HG03565 (cell line): ENCODE data around the gene HOXB4.

Source experiments
- ATAC-seq: cut with Tn5 transposase; IDR thresholded peaks from one replicate; pipeline ENCODE4 v1.9.1; 2021; ENCODE audit warnings: mild to moderate bottlenecking, moderate library complexity; ENCODE audit not compliant: unreplicated experiment

Gene HOXB4

GRCh38 chr17:48590607-48591161 lies 12.5 kb upstream of the HOXB4 start:
- no peak for ATAC-seq

- ATAC-seq = no peak
These were observed 11.9 kb upstream of the HOXB4 start, which contains the start of gene HOXB3 for GRCh38 chr17:48589831-48590606. Gene HOXB3 (minus strand): TSS chr17:48590241. CDS start chr17:48552474, 37,767 bp downstream.

GRCh38 chr17:48589060-48589830 lies 11.1 kb upstream of the HOXB4 start:
- no peak for ATAC-seq

- ATAC-seq = no peak
These were observed 10.4 kb upstream of the HOXB4 start for GRCh38 chr17:48588528-48588927.

GRCh38 chr17:48588074-48588415 lies 9.9 kb upstream of the HOXB4 start:
- ATAC-seq = no peak

GRCh38 chr17:48587276-48588073 lies 9.3 kb upstream of the HOXB4 start:
- ATAC-seq = no peak

GRCh38 chr17:48586355-48587258 lies 8.5 kb upstream of the HOXB4 start:
- ATAC-seq = no peak

- no peak for ATAC-seq
These were observed 6.1 kb upstream of the HOXB4 start for GRCh38 chr17:48584223-48584741.

GRCh38 chr17:48583708-48584222 lies 5.6 kb upstream of the HOXB4 start:
- no peak for ATAC-seq

- ATAC-seq = no peak
These were observed 4.6 kb upstream of the HOXB4 start for GRCh38 chr17:48582750-48583069.

GRCh38 chr17:48579760-48580554 lies 1.8 kb upstream of the HOXB4 start:
- no peak for ATAC-seq

- no peak for ATAC-seq
These were observed 1.3 kb upstream of the HOXB4 start for GRCh38 chr17:48579471-48579759.

- no peak for ATAC-seq
These were observed 693 bp upstream of the HOXB4 start for GRCh38 chr17:48578616-48579470.

- no peak for ATAC-seq
These were observed 712 bp downstream of the HOXB4 start for GRCh38 chr17:48577330-48577945.

- ATAC-seq = no peak
These were observed 1.5 kb downstream of the HOXB4 start for GRCh38 chr17:48576479-48577309.

GRCh38 chr17:48575673-48576478 lies 2.3 kb downstream of the HOXB4 start:
- ATAC-seq = no peak
